GM23338 (cell line): ENCODE measurements around the gene ZYG11B. TPM values are rescaled to one million over a fixed set of nuclear protein-coding genes. Genes with fewer than 3 reads are reported as not detected.

Experiments
- ATAC-seq: fragments of 200-7000 bp; cut with Tn5 transposase; 3 replicates; pipeline ENCODE4 v1.9.1; 2020
- DNase-seq: peaks from one replicate; pipeline ENCODE4 v3.0.0-alpha.2; 2015; ENCODE audit warnings: low spot score
- H2AFZ ChIP-seq: fragments of 200-600 bp; sonication (generic); 2 replicates; pipeline ENCODE4 v1.8.0; 2016; ENCODE audit warnings: antibody characterized with exemption, mild to moderate bottlenecking, moderate library complexity
- H3F3A ChIP-seq: fragments of 200-600 bp; sonication (generic); replicated peaks from 2 replicates; pipeline ENCODE4 v1.8.0; 2017; ENCODE audit warnings: antibody characterized with exemption, mixed run types, low read depth
- H3K27ac ChIP-seq: fragments of 200-600 bp; sonication (generic); 2 replicates; pipeline ENCODE4 v1.6.1; 2016; ENCODE audit warnings: low read depth
- H3K27me3 ChIP-seq: fragments of 200-600 bp; sonication (generic); 2 replicates; pipeline ENCODE4 v1.8.0; 2016; ENCODE audit warnings: mild to moderate bottlenecking, mixed run types, moderate library complexity; ENCODE audit not compliant: insufficient read depth
- H3K36me3 ChIP-seq: fragments of 200-600 bp; sonication (generic); 2 replicates; pipeline ENCODE4 v1.8.0; 2016; ENCODE audit warnings: mild to moderate bottlenecking; ENCODE audit not compliant: insufficient read depth
- H3K4me1 ChIP-seq: fragments of 200-600 bp; sonication (generic); 2 replicates; pipeline ENCODE4 v1.8.0; 2016; ENCODE audit warnings: mild to moderate bottlenecking, moderate library complexity; ENCODE audit not compliant: insufficient read depth
- H3K4me2 ChIP-seq: fragments of 200-600 bp; sonication (generic); 2 replicates; pipeline ENCODE4 v1.7.1; 2017; ENCODE audit warnings: mixed run types
- H3K4me3 ChIP-seq: fragments of 200-600 bp; sonication (generic); 2 replicates; pipeline ENCODE4 v1.6.1; 2016; ENCODE audit warnings: mixed run types
- H3K79me2 ChIP-seq: fragments of 200-600 bp; sonication (generic); replicated peaks from 2 replicates; pipeline ENCODE4 v1.8.0; 2017; ENCODE audit warnings: mild to moderate bottlenecking; ENCODE audit not compliant: insufficient read depth
- H3K9me2 ChIP-seq: fragments of 200-600 bp; sonication (generic); 2 replicates; pipeline ENCODE4 v1.8.0; 2017; ENCODE audit not compliant: insufficient read depth
- H4K20me1 ChIP-seq: fragments of 200-600 bp; sonication (generic); replicated peaks from 2 replicates; pipeline ENCODE4 v1.8.0; 2017; ENCODE audit warnings: mild to moderate bottlenecking; ENCODE audit not compliant: insufficient read depth
- H3K27ac Mint-ChIP-seq: 2 replicates; pipeline ENCODE4 v1.8.0; 2020; ENCODE audit warnings: inconsistent platforms, mild to moderate bottlenecking, moderate library complexity, mixed read lengths
- H3K27me3 Mint-ChIP-seq: 3 replicates; pipeline ENCODE4 v1.8.0; 2022; ENCODE audit warnings: low read depth, mild to moderate bottlenecking, moderate library complexity, mixed read lengths, inconsistent platforms; ENCODE audit not compliant: insufficient read depth, poor library complexity
- H3K36me3 Mint-ChIP-seq: 3 replicates; pipeline ENCODE4 v1.8.0; 2021; ENCODE audit warnings: low read depth, mild to moderate bottlenecking, inconsistent platforms, moderate library complexity, mixed read lengths
- H3K4me1 Mint-ChIP-seq: 3 replicates; pipeline ENCODE4 v1.8.0; 2020; ENCODE audit warnings: mild to moderate bottlenecking, inconsistent platforms, mixed read lengths
- H3K4me3 Mint-ChIP-seq: 3 replicates; pipeline ENCODE4 v1.8.0; 2021; ENCODE audit warnings: moderate library complexity, mild to moderate bottlenecking, inconsistent platforms, mixed read lengths
- H3K9me3 Mint-ChIP-seq: 3 replicates; pipeline ENCODE4 v1.8.0; 2020; ENCODE audit warnings: moderate library complexity, mild to moderate bottlenecking, inconsistent platforms, mixed read lengths
- CREB1 ChIP-seq: fragments of 250-450 bp; sonication (Bioruptor Pico); IDR thresholded peaks from 2 replicates; pipeline ENCODE4 v1.5.0; 2020; ENCODE audit warnings: low read depth, mild to moderate bottlenecking, moderate library complexity
- CTCF ChIP-seq, 2 experiments: fragments of 200-600 bp in 1 of 2; sonication (generic) in 1 of 2; conservative IDR thresholded peaks; 2 replicates each; pipeline versions ENCODE4 v1.5.1 to v1.6.1; 2016 to 2017; ENCODE audit warnings: antibody characterized with exemption in 2 of 2, low read depth in 2 of 2, mild to moderate bottlenecking in 2 of 2, moderate library complexity in 1 of 2
- ETS1 ChIP-seq: IDR thresholded peaks from 2 replicates; pipeline ENCODE4 v1.6.1; 2016; ENCODE audit warnings: antibody characterized with exemption
- EZH2 ChIP-seq: fragments of 200-600 bp; sonication (generic); IDR thresholded peaks from one replicate; pipeline ENCODE4 v1.8.0; 2017; ENCODE audit warnings: antibody characterized with exemption, mild to moderate bottlenecking, low read depth; ENCODE audit not compliant: unreplicated experiment
- EZH2phosphoT487 ChIP-seq: fragments of 200-600 bp; sonication (generic); IDR thresholded peaks from one replicate; pipeline ENCODE4 v1.8.1; 2018; ENCODE audit warnings: antibody characterized with exemption; ENCODE audit not compliant: unreplicated experiment
- JUNB ChIP-seq: IDR thresholded peaks from one replicate; pipeline ENCODE4 v1.6.1; 2016; ENCODE audit warnings: antibody characterized with exemption; ENCODE audit not compliant: unreplicated experiment
- NANOG ChIP-seq: IDR thresholded peaks from 2 replicates; pipeline ENCODE4 v1.6.1; 2016; ENCODE audit warnings: antibody characterized with exemption, borderline replicate concordance
- POLR2AphosphoS5 ChIP-seq: IDR thresholded peaks from 2 replicates; pipeline ENCODE4 v1.6.1; 2016; ENCODE audit warnings: antibody characterized with exemption, low read depth
- REST ChIP-seq: IDR thresholded peaks from one replicate; pipeline ENCODE4 v1.6.1; 2018; ENCODE audit warnings: antibody characterized with exemption; ENCODE audit not compliant: unreplicated experiment
- STAT1 ChIP-seq: IDR thresholded peaks from one replicate; pipeline ENCODE4 v1.6.1; 2016; ENCODE audit warnings: antibody characterized with exemption; ENCODE audit not compliant: unreplicated experiment
- ZNF114 ChIP-seq: fragments of 250-450 bp; sonication (Bioruptor Pico); IDR thresholded peaks from 2 replicates; pipeline ENCODE4 v1.5.0; 2020; ENCODE audit warnings: mild to moderate bottlenecking, moderate library complexity
- ZNF331 ChIP-seq: fragments of 250-450 bp; sonication (Bioruptor Pico); IDR thresholded peaks from 2 replicates; pipeline ENCODE4 v1.5.0; 2020; ENCODE audit warnings: low read depth, mild to moderate bottlenecking, moderate library complexity
- ZNF462 ChIP-seq: fragments of 250-450 bp; sonication (Bioruptor Pico); IDR thresholded peaks from 2 replicates; pipeline ENCODE4 v1.5.0; 2020; ENCODE audit warnings: mild to moderate bottlenecking, moderate library complexity
- polyA plus RNA-seq: library from polyadenylated mRNA; unstranded; fragments of >200 nt; fragmentation: Nextera tagmentation; extraction: Ambion mirVana; gene quantifications from 2 replicates; pipeline ENCODE4 v1.2.1, GENCODE V29; 2016
- total RNA-seq: library from RNA; depleted of rRNA; stranded (reverse); fragments of >200 nt; shearing (Covaris generic); gene quantifications from 2 replicates; pipeline ENCODE4 v1.2.3, GENCODE V29; 2014

The ZYG11B gene
- total and polyA plus RNA-seq, 2 experiments from 2014 or later, result 7.8 to 42.3 TPM

GRCh38 chr1:52727114-52727586 lies 897 bp downstream of the ZYG11B start:
- Histone ChIP-seq H3K27me3 (no peaks in the 10 kb centered on the region), H3K27ac (peak overlapping the region; percentile 21; the same call in 1 of the 2 replicates), H3K36me3 (no peaks in the 10 kb centered on the region), H3K79me2 (peaks cover 56% of the 10 kb centered on the region), H3K4me2 (peak overlapping the region; percentile 98), H3F3A (peaks cover 9% of the 10 kb centered on the region), H3K9me2 (no peaks in the 10 kb centered on the region), H4K20me1 (peaks cover 13% of the 10 kb centered on the region), H3K4me3 (peak overlapping the region; percentile 91), H3K4me1 (peaks cover 8% of the 10 kb centered on the region), H2AFZ (peak overlapping the region; percentile 89)
- TF ChIP-seq ETS1 (no peak), ZNF114 (CRISPR knock-in tag) (no peak), NANOG (no peak), REST (no peak), JUNB (no peak), CREB1 (CRISPR knock-in tag) (no peak), ZNF331 (no peak), STAT1 (no peak), EZH2 (no peak), POLR2AphosphoS5 (no peak), CTCF (conservative IDR thresholded peaks at IDR 0.05; ENCODE audit: low read depth in 2 of 2) (no peak), EZH2phosphoT487 (no peak), ZNF462 (no peak)
- Mint-ChIP-seq H3K36me3 (no peaks in the 10 kb centered on the region; the same call in 2 of the 3 replicates), H3K9me3 (no peaks in the 10 kb centered on the region), H3K4me1 (peaks cover 18% of the 10 kb centered on the region), H3K4me3 (peak overlapping the region; percentile 94), H3K27me3 (peaks cover 3% of the 10 kb centered on the region), H3K27ac (no peak overlapping the region)
- ATAC-seq (peak; percentile 4; the same call in 1 of the 3 replicates), DNase-seq (no peak)
